ENCODE data around the gene CD38.

DNA sequence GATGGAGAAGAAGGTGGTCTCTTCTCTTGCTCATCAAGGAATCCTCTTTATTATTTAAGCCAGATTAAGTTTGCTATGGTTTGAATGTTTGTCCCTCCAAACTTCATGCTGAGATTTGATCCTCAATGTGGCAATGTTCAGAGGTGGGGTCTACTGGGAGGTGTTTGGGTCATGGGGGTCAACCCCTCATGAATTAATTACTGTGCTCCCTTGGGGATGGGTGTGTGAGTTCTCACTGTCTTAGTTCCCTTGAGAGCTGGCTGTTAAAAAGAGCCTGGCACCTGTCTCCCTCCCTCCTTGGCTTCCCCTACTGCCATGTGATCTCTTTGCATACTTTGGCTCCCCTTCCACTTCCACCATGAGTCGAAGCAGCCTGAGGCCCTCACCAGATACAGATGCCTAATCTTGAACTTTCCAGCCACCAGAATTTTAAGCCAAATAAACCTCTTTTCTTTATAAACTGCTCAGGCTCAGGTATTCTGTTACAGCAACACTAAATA, 36.0 kb upstream of the CD38 start:
- TF ChIP-seq, protein P1, sequence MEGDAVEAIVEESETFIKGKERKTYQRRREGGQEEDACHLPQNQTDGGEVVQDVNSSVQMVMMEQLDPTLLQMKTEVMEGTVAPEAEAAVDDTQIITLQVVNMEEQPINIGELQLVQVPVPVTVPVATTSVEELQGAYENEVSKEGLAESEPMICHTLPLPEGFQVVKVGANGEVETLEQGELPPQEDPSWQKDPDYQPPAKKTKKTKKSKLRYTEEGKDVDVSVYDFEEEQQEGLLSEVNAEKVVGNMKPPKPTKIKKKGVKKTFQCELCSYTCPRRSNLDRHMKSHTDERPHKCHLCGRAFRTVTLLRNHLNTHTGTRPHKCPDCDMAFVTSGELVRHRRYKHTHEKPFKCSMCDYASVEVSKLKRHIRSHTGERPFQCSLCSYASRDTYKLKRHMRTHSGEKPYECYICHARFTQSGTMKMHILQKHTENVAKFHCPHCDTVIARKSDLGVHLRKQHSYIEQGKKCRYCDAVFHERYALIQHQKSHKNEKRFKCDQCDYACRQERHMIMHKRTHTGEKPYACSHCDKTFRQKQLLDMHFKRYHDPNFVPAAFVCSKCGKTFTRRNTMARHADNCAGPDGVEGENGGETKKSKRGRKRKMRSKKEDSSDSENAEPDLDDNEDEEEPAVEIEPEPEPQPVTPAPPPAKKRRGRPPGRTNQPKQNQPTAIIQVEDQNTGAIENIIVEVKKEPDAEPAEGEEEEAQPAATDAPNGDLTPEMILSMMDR (IDR thresholded peaks at IDR 0.05): no peak
- TF ChIP-seq POLR2A (IDR thresholded peaks at IDR 0.05): no peak

Data from heart left ventricle (tissue), 13 donors.